PC-3 (cell line): ENCODE measurements around the gene SPINK4. TPM values are rescaled to one million over a fixed set of nuclear protein-coding genes. Genes with fewer than 3 reads are reported as not detected.
A peak's percentile ranks its signal among the peaks of the same experiment; 100 is the strongest.

Source experiments
- ATAC-seq: fragments of 200-7000 bp; cut with Tn5 transposase; 2 replicates; pipeline ENCODE4 v1.9.1; 2020; ENCODE audit warnings: mild to moderate bottlenecking, moderate library complexity
- BruUV-seq: library from RNA; stranded (reverse); fragments of 400-500 nt; replicated peaks from 2 replicates; lab custom pipeline; 2021; lab: Mats Ljungman, UMichigan
- CTCF ChIA-PET: fragments of 300-600 bp; sonication (Branson Sonifier 250); formaldehyde crosslinking; loops from one replicate; lab custom pipeline; 2022; ENCODE audit warnings: antibody characterized with exemption; lab: Charles Lee
- POLR2A ChIA-PET: fragments of 300-600 bp; sonication (Branson Sonifier 250); formaldehyde crosslinking; loops from one replicate; lab custom pipeline; 2022; ENCODE audit warnings: antibody characterized with exemption; ENCODE audit not compliant: unreplicated experiment; lab: Charles Lee
- DNase-seq: peaks from one replicate; pipeline ENCODE4 v3.0.0-alpha.2; 2015
- H2AFZ ChIP-seq: fragments of 300-600 bp; sonication (generic); 2 replicates; pipeline ENCODE4 v1.6.0; 2016; ENCODE audit warnings: antibody characterized with exemption, low read length
- H3F3A ChIP-seq: fragments of 300-600 bp; sonication (generic); one replicate; pipeline ENCODE4 v1.6.0; 2017; ENCODE audit warnings: antibody characterized with exemption, low read length, control low read depth, mild to moderate bottlenecking; ENCODE audit not compliant: unreplicated experiment
- H3K27ac ChIP-seq: fragments of 300-600 bp; sonication (generic); 2 replicates; pipeline ENCODE4 v1.5.1; 2016; ENCODE audit warnings: mild to moderate bottlenecking, low read length
- H3K27me3 ChIP-seq: fragments of 300-600 bp; sonication (generic); 2 replicates; pipeline ENCODE4 v1.6.1; 2016; ENCODE audit warnings: low read length, mixed read lengths
- H3K36me3 ChIP-seq: fragments of 300-600 bp; sonication (generic); 2 replicates; pipeline ENCODE4 v1.6.1; 2016; ENCODE audit warnings: low read depth, mixed run types, low read length, mixed read lengths
- H3K4me1 ChIP-seq: fragments of 300-600 bp; sonication (generic); 2 replicates; pipeline ENCODE4 v1.5.1; 2016; ENCODE audit warnings: low read length; ENCODE audit not compliant: insufficient read depth
- H3K4me2 ChIP-seq: fragments of 300-600 bp; sonication (generic); 2 replicates; pipeline ENCODE4 v1.6.0; 2016; ENCODE audit warnings: low read length
- H3K4me3 ChIP-seq: fragments of 300-600 bp; sonication (generic); 2 replicates; pipeline ENCODE4 v1.5.1; 2016; ENCODE audit warnings: mild to moderate bottlenecking, low read length, mixed read lengths
- H3K79me2 ChIP-seq: fragments of 300-600 bp; sonication (generic); 2 replicates; pipeline ENCODE4 v1.6.1; 2017; ENCODE audit warnings: low read length, mixed read lengths
- H3K9ac ChIP-seq: fragments of 300-600 bp; sonication (generic); 2 replicates; pipeline ENCODE4 v1.6.0; 2016; ENCODE audit warnings: mild to moderate bottlenecking, low read length
- H3K9me2 ChIP-seq: fragments of 300-600 bp; sonication (generic); replicated peaks from 2 replicates; pipeline ENCODE4 v1.6.1; 2016; ENCODE audit warnings: mixed run types, low read length, mixed read lengths
- H3K9me3 ChIP-seq: fragments of 300-600 bp; sonication (generic); 2 replicates; pipeline ENCODE4 v1.6.1; 2016; ENCODE audit warnings: low read length, mixed read lengths
- H4K20me1 ChIP-seq: fragments of 300-600 bp; sonication (generic); 2 replicates; pipeline ENCODE4 v1.6.1; 2016; ENCODE audit warnings: low read length, mixed read lengths
- EZH2 ChIP-seq: fragments of 300-600 bp; sonication (generic); IDR thresholded peaks from one replicate; pipeline ENCODE4 v1.6.1; 2017; ENCODE audit warnings: antibody characterized with exemption, mild to moderate bottlenecking, low read length; ENCODE audit not compliant: unreplicated experiment
- EZH2phosphoT487 ChIP-seq: fragments of 300-600 bp; sonication (generic); IDR thresholded peaks from 2 replicates; pipeline ENCODE4 v1.6.1; 2018; ENCODE audit warnings: mild to moderate bottlenecking, antibody characterized with exemption, low read length, borderline replicate concordance
- intact Hi-C: fragments of 100-400 bp; cut with micrococcal nuclease; formaldehyde crosslinking; loops from 2 replicates; pipeline ENCODE4 v1.9.0; 2023
- total RNA-seq: library from RNA; depleted of rRNA; stranded (reverse); fragments of >200 nt; gene quantifications from 2 replicates; pipeline ENCODE4 v1.2.3, GENCODE V29; 2014
- TF ChIP-seq, protein P1 (sequence below): fragments of 300-600 bp; sonication (generic); conservative IDR thresholded peaks from 2 replicates; pipeline ENCODE4 v1.5.1; 2017; ENCODE audit warnings: antibody characterized with exemption, low read depth, mild to moderate bottlenecking, low read length

Gene SPINK4
- total RNA-seq, 1 experiment from 2014 or later, result not detected

DNA sequence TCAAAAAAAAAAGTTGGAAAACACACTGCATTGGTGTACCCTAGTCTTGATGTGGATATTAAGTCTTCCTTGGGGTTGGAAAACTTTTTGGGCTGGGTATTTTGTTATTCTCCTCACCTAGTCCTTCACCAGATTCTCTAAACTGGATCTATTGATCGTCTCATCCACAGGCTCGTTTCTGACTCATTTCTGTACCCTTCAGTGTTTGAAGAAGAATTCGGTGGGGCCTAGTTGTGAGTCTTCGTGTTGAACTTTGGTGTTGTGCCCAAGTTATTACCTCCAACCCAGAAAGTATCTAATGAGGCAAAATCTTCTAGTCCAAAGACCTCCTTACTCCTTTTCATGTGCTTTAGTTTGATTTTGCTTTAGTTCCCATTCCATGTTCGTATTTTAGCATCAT lies 51.9 kb downstream of the SPINK4 start:
- intact Hi-C loops, result loop anchor here (2.0 kb wide), 2 partner anchors 37 to 59 kb away; no protein-coding TSS in a partner anchor
- DNase-seq (no peak), ATAC-seq (no peak)
- Histone ChIP-seq H2AFZ (no peak overlapping the region), H3K36me3 (peaks cover 10% of the 10 kb centered on the region), H3K27me3 (no peaks in the 10 kb centered on the region), H3K4me2 (peak overlapping the region; percentile 89; the same call in 1 of the 2 replicates), H3K27ac (no peak overlapping the region), H3K4me3 (no peak overlapping the region), H3K9me2 (no peaks in the 10 kb centered on the region), H3F3A (peaks cover 6% of the 10 kb centered on the region), H3K79me2 (peaks cover 65% of the 10 kb centered on the region), H3K4me1 (peaks cover 17% of the 10 kb centered on the region), H3K9ac (no peak overlapping the region), H4K20me1 (no peaks in the 10 kb centered on the region), H3K9me3 (no peaks in the 10 kb centered on the region)
- BruUV-seq, result no TSS peak
- ChIA-PET CTCF (no interaction called here), POLR2A (no interaction called here)
- no peak for TF ChIP-seq EZH2phosphoT487
- no peak for TF ChIP-seq EZH2
- TF ChIP-seq, protein P1, sequence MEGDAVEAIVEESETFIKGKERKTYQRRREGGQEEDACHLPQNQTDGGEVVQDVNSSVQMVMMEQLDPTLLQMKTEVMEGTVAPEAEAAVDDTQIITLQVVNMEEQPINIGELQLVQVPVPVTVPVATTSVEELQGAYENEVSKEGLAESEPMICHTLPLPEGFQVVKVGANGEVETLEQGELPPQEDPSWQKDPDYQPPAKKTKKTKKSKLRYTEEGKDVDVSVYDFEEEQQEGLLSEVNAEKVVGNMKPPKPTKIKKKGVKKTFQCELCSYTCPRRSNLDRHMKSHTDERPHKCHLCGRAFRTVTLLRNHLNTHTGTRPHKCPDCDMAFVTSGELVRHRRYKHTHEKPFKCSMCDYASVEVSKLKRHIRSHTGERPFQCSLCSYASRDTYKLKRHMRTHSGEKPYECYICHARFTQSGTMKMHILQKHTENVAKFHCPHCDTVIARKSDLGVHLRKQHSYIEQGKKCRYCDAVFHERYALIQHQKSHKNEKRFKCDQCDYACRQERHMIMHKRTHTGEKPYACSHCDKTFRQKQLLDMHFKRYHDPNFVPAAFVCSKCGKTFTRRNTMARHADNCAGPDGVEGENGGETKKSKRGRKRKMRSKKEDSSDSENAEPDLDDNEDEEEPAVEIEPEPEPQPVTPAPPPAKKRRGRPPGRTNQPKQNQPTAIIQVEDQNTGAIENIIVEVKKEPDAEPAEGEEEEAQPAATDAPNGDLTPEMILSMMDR, result no peak

DNA sequence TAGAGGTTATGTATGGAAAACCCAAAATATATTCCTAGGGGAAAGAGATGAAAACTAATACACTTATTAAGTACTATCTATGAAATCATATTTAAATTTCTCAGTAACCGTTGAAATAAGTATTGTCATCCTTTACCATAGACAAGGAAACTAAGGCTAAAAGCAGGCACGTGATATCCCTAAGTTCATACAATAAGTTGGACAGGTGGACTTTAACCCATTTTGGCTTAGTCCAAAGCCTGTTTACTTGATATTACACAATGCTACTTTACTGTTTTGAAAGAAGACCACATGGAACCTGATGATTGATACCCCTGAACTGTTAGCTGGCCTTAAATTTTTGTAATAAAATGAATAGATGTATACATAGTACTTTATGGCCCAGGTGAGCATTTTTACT lies 53.8 kb downstream of the SPINK4 start:
- Histone ChIP-seq H3K9ac (no peak overlapping the region), H3K27ac (no peak overlapping the region), H3K4me3 (no peak overlapping the region), H3K9me3 (no peaks in the 10 kb centered on the region), H3K36me3 (peaks cover 18% of the 10 kb centered on the region), H3K4me2 (no peak overlapping the region), H4K20me1 (no peaks in the 10 kb centered on the region), H3K27me3 (no peaks in the 10 kb centered on the region), H3F3A (no peaks in the 10 kb centered on the region), H2AFZ (no peak overlapping the region), H3K9me2 (no peaks in the 10 kb centered on the region), H3K4me1 (peaks cover 15% of the 10 kb centered on the region), H3K79me2 (peaks cover 84% of the 10 kb centered on the region)
- CTCF ChIA-PET, result no interaction called here
- BruUV-seq, result no TSS peak
- TF ChIP-seq EZH2, result no peak
- TF ChIP-seq, protein P1, result no peak
- TF ChIP-seq EZH2phosphoT487, result no peak
- intact Hi-C loops, result no loop called here
- DNase-seq, result no peak
- ATAC-seq, result no peak
- POLR2A ChIA-PET, result no interaction called here

DNA sequence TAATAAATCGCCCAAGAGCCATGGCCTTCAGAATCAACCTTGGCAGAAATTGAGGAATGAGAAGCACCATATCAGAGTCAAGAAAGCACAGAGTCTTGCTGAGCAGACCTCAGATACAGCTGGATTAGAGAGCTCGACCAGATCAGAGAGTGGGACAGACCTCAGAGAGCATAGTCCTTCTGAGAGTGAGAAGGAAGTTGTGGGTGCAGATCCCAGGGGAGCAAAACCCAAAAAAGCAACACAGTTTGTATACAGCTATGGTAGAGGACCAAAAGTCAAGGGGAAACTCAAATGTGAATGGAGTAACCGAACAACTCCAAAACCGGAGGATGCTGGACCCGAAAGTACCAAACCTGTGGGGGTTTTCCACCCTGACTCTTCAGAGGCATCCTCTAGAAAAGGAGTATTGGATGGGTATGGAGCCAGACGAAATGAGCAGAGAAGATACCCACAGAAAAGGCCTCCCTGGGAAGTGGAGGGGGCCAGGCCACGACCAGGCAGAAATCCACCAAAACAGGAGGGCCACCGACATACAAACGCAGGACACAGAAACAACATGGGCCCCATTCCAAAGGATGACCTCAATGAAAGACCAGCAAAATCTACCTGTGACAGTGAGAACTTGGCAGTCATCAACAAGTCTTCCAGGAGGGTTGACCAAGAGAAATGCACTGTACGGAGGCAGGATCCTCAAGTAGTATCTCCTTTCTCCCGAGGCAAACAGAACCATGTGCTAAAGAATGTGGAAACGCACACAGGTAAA lies 54.9 kb downstream of the SPINK4 start:
- H3K9ac ChIP-seq, result no peak overlapping the region
- no peak overlapping the region for H3K27ac ChIP-seq
- no peak overlapping the region for H3K4me3 ChIP-seq
- peaks cover 26% of the 10 kb centered on the region for H3K36me3 ChIP-seq
- no peak for DNase-seq
- ATAC-seq, result no peak
- CTCF ChIA-PET, result no interaction called here
- no peaks in the 10 kb centered on the region for H3K9me2 ChIP-seq
- no peaks in the 10 kb centered on the region for H4K20me1 ChIP-seq
- no peak overlapping the region for H3K4me2 ChIP-seq
- TF ChIP-seq EZH2phosphoT487, result no peak
- intact Hi-C loops, result no loop called here
- no peaks in the 10 kb centered on the region for H3F3A ChIP-seq
- H3K9me3 ChIP-seq, result no peaks in the 10 kb centered on the region
- BruUV-seq, result no TSS peak
- H3K4me1 ChIP-seq, result peaks cover 15% of the 10 kb centered on the region
- H3K79me2 ChIP-seq, result peaks cover 93% of the 10 kb centered on the region
- no peaks in the 10 kb centered on the region for H3K27me3 ChIP-seq
- no peak overlapping the region for H2AFZ ChIP-seq
- POLR2A ChIA-PET, result no interaction called here
